Peyer's patch (tissue), 4 donors: Measurements from ENCODE around the gene NFIX. TPM values are rescaled to one million over a fixed set of nuclear protein-coding genes. Genes with fewer than 3 reads are reported as not detected.
A peak's percentile ranks its signal among the peaks of the same experiment; 100 is the strongest.

Experiments
- DNase-seq, 3 donors: peaks; one replicate each; pipeline ENCODE4 v3.0.0-alpha.2; 2017 to 2019
- H3K27ac ChIP-seq, 4 donors: fragments of 200-600 bp; sonication (generic); one replicate each; pipeline ENCODE4 v1.5.1; 2016 to 2019
- H3K27me3 ChIP-seq, 2 donors: fragments of 200-600 bp; sonication (generic); one replicate each; pipeline ENCODE4 v1.5.1; 2019
- H3K36me3 ChIP-seq, 3 donors: fragments of 200-600 bp; sonication (generic); one replicate each; pipeline ENCODE4 v1.5.1; 2016 to 2019
- H3K4me1 ChIP-seq, 4 donors: fragments of 200-600 bp; sonication (generic); one replicate each; pipeline ENCODE4 v1.5.1; 2016 to 2019
- H3K4me3 ChIP-seq, 4 donors: fragments of 200-600 bp; sonication (generic); 1 replicate in 3 of 4; 2 replicates in 1 of 4; pipeline ENCODE4 v1.5.1; 2016 to 2019; ENCODE audit warnings: mild to moderate bottlenecking in 1 of 4
- H3K9me3 ChIP-seq, 4 donors: fragments of 200-600 bp; sonication (generic); one replicate each; pipeline ENCODE4 v1.5.1; 2016 to 2019; ENCODE audit warnings: mild to moderate bottlenecking in 1 of 4
- CTCF ChIP-seq, 6 experiments: fragments of 450-650 bp in 4 of 6; fragments of 200-600 bp in 2 of 6; sonication (generic) in 1 of 6; IDR thresholded peaks; one replicate each; pipeline ENCODE4 v1.5.1; 2017 to 2019; ENCODE audit warnings: antibody characterized with exemption in 6 of 6, mild to moderate bottlenecking in 3 of 6, moderate library complexity in 1 of 6
- POLR2A ChIP-seq, 2 donors: fragments of 450-650 bp; IDR thresholded peaks; one replicate each; pipeline ENCODE4 v1.5.1; 2017; ENCODE audit warnings: antibody characterized with exemption in 2 of 2, mild to moderate bottlenecking in 2 of 2, moderate library complexity in 2 of 2
- total RNA-seq, 4 donors: library from RNA; depleted of rRNA; stranded (reverse); fragments of >200 nt; gene quantifications; one replicate each; pipeline ENCODE4 v1.1.0, GENCODE V29; 2016

The NFIX gene
- total RNA-seq, 4 donors from 2014 or later: 13.5 to 56.9 (median 40.0) TPM

GRCh38 chr19:13015361-13016223, 20.3 kb downstream of the NFIX start:
- H3K36me3 ChIP-seq: no peaks in the 10 kb centered on the region
- H3K27me3 ChIP-seq: no peaks in the 10 kb centered on the region
- H3K4me3 ChIP-seq: no peak overlapping the region
- DNase-seq: no peak
- H3K4me1 ChIP-seq: peaks cover 0 to 76% (median 4%) of the 10 kb centered on the region in 4 donors
- no peak for TF ChIP-seq POLR2A (IDR thresholded peaks at IDR 0.05)
- no peak for TF ChIP-seq CTCF (IDR thresholded peaks at IDR 0.05)
- H3K27ac ChIP-seq: peak overlapping the region in 2 of 4 donors; percentile 13 to 92
- H3K9me3 ChIP-seq: no peaks in the 10 kb centered on the region

- Histone ChIP-seq H3K9me3 (no peaks in the 10 kb centered on the region), H3K4me1 (peaks cover 0 to 78% (median 4%) of the 10 kb centered on the region in 4 donors), H3K27me3 (no peaks in the 10 kb centered on the region), H3K36me3 (no peaks in the 10 kb centered on the region), H3K4me3 (no peak overlapping the region), H3K27ac (peak overlapping the region in 1 of 4 donors; percentile 92)
- DNase-seq: no peak
- TF ChIP-seq CTCF (IDR thresholded peaks at IDR 0.05) (no peak), POLR2A (IDR thresholded peaks at IDR 0.05) (no peak)
Observed at GRCh38 chr19:13016245-13016627, 21.0 kb downstream of the NFIX start.

- Histone ChIP-seq H3K9me3 (no peaks in the 10 kb centered on the region), H3K27me3 (no peaks in the 10 kb centered on the region), H3K27ac (peak overlapping the region in 3 of 4 donors; percentile 42 to 92 (median 75)), H3K4me3 (no peak overlapping the region), H3K36me3 (no peaks in the 10 kb centered on the region), H3K4me1 (peaks cover 0 to 78% (median 4%) of the 10 kb centered on the region in 4 donors)
- DNase-seq: no peak
- TF ChIP-seq POLR2A (IDR thresholded peaks at IDR 0.05): no peak
- no peak for TF ChIP-seq CTCF (IDR thresholded peaks at IDR 0.05)
Observed at GRCh38 chr19:13016628-13017305, 21.5 kb downstream of the NFIX start.

- Histone ChIP-seq H3K9me3 (no peaks in the 10 kb centered on the region), H3K27ac (peak overlapping the region; percentile 39 to 92 (median 58)), H3K4me3 (no peak overlapping the region), H3K4me1 (peaks cover 0 to 78% (median 5%) of the 10 kb centered on the region in 4 donors), H3K36me3 (no peaks in the 10 kb centered on the region), H3K27me3 (no peaks in the 10 kb centered on the region)
- DNase-seq: no peak
- TF ChIP-seq CTCF (IDR thresholded peaks at IDR 0.05) (no peak), POLR2A (IDR thresholded peaks at IDR 0.05) (no peak)
Observed at GRCh38 chr19:13017306-13018034, 22.2 kb downstream of the NFIX start.
